Activated effector memory CD4-positive, alpha-beta T cell treated with anti-CD3 and anti-CD28 coated beads, Interleukin-2, amount 50 U/mL, for 16 hours (primary cell): ENCODE data around the gene EIF4B.

Experiments used
- DNase-seq: peaks from one replicate; pipeline ENCODE4 v3.0.0-alpha.2; 2020

The EIF4B gene

DNA sequence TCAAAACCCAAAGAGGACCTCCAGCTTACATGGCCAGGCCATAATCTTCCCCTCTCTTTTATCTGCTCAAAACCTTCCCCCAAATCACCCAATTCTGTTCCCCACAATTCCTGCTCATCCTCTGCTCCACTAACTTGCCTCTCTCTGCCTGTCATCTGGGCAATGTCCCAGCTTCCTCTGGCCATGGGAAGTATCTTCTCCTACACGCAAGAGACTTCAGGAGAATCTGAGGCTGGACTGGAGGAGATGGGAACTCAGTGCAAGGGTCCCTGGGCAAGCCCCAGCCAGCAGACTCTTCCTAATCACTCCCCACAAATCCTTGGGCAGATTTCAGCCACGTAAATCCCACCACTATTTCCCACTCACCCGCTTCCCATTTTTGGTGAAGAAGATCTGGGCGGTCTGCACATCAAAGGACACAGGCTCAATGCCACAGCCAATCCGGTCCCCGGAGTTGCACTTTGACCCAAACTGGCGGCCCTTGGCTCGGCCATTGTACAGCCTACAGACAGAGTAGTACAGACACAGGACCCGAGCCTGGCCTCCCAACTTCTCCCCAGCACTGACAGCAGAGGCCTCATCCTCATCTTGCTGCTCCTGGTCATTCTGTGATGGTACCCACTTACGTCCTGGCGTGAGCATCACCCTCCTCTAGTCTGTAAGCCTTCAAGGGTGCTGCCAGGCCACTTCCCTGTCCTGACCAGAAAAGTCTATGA lies 68.2 kb downstream of the EIF4B start:
- peak; percentile 45 for DNase-seq

DNA sequence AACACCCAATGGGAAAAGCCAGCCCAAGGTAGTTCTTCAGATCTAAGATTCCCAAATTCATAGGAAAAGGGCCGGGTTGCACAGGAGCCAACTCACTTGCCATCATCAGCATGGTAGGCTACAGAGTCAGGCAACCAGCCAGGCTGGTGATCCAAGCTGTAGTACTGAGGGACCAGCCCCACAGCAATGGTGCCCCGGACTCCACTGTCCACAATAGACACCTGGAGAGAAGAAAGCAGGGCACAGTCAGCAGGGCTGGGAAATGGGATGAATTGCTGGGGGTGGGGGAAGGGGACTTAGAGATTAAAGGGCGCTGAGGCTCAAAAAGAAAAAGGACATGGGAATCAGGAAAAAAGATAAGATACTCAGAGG lies 68.7 kb downstream of the EIF4B start:
- peak; percentile 30 for DNase-seq

DNA sequence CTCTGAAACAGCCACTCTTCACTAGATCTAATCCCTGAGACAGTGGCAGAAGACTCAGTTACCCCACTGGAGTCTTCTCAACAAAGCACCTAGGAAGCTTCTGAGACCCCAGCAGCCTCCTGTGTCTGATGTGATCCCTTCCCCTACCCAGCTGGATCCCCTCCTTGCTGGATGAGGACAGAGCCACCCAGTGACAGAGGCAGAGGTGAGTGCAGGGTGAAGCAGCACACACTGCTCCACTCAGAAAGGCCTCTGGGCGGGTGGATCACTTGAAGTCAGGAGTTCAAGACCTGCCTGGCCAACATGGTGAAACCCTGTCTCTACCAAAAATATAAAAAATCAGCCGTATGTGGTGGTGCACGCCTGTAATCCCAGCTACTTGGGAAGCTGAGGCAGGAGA lies 70.2 kb downstream of the EIF4B start:
- DNase-seq: peak; percentile 25

DNA sequence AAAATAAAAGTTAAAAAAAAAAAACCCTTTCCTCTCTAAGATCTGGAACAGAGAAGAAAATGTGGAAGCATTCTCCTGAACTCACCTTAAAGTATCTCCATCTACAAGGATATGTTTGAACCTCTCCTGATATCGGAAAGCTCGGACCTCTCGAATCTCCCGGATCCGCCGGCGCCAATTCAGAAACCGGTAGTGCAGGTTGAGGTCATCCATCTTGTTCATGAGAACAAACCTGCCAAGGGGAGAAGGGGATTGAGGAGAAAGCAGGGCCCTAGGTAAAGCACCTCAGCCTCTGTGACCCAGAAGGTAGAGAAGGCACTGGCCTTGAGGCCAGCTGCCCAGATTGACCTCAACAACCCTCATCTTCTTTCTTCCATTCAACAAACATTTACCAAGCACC lies 70.8 kb downstream of the EIF4B start:
- no peak for DNase-seq

DNA sequence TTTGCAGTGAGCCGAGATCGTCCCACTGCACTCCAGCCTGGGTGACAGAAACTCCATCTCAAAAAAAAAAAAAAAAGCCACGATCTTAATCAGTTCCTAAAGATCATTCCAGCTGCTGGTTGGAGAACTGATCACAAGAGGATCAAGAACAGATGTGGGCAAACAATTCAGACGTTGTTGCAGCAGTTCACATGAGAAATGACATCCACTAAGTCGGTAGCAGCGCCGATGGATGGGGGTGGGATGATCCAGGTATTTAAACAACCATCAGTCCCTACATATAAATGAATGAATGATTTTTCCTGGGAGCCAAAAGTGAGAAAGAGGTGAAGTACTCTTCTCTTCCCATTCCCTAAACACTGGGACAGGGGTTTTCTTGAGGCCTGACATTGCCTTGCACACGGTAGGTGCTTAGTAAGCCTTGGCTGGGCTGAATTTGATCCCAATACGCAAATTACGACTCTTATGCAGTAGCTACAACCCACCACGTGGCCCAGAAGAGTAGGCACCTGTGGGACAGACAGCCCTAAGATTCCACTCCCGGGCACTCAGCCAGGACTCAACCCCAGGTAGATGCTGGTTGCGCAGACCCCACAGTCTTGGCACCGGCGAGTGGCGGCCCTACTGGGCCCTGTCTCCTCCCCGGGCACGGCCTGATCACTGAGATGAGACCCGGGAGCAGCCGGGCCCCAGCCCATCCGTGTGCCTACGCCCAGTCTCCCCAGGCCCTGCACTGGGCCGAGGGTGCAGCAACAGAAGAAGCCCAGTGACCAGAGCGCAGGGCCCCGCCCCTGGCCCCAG lies 72.4 kb downstream of the EIF4B start:
- DNase-seq: no peak

DNA sequence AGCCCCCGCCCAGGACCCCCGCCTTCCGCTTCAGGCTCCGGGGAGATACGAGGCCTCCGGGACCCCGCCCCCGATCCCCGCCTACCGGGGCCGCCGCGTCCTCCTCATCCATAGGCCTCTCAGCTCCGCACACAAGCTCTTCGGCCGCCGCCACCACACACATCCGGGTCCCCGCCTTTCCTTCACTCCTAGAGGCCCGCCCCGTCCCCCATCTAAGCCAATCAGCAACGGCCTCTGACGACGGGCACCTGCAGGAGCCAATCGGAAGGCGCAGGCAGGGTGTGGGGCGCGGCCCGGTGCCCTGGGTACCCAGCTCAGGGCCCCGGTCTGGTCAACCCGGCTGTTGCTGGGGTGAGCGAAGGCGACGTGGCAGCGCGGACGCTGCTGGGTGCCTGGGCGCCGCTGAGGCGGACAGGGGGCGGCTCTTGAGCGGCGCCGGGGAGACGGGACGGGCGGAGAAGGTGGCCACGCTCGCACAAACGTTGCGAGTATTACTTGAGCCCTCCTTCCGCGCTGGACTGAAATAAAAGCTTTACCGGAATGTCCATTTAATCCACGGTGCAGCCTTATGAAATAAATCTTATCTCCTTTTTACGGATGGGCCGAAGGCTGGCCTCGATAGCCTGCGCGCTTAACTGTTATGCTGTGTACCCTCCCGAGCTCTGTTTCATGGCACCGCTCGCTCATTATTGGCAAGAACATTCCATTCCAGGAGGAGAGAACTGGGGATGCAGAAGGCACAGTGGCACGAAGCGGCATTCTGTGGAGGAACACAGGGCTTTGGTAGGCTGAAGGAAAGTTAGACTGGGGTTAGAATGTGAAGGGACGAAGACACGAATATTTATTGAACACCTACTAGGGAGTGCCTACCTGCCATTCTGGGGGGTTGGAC lies 73.2 kb downstream of the EIF4B start, which contains the start of gene SPRYD3:
TSS of gene SPRYD3 (minus strand) at position 165 of the 892 bp plus-strand sequence. CDS start at position 108, 57 bp downstream.
- peak; percentile 98 for DNase-seq

DNA sequence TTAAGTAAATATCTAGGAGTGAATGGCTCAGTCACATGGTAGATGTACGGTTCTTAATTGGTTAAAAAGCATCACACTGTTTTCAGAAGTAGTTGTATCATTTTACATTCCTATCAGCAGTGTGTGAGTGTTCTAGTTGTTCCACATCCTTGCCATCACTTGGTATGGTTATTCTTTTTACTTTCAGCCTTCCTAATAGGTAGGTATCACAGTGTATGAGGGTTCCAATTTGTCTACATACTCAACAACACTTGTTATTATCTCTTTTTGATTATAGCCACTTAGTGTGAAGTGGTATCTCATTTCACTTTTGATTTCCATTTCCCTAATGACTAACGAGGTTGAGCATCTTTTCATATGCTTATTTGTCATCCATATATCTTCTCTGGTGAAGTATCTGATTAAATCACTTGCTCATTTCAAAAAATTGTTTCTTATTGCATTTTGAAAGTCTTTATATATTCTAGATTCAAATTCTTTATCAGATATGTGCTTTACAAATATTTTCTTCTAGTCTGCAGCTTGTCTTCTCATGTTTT lies 76.5 kb downstream of the EIF4B start:
- no peak for DNase-seq

DNA sequence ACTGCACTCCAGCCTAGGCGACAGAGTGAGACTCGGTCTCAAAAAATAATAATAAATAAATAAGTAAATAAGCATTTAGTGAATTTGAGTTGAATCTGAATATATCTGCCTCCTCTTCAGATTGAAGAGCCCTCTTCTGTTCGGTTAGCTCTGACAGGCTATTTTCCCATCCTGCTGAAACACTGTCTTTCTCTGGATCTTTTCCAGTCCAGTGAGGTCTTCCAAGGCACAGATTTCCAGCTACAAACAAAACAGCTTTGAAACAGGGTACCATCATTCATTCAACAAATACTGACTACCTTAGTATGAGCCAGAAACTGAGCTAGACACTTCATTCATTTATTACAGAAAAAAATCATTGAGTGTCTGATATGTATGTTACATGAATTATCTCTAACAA lies 80.1 kb downstream of the EIF4B start:
- DNase-seq: no peak

DNA sequence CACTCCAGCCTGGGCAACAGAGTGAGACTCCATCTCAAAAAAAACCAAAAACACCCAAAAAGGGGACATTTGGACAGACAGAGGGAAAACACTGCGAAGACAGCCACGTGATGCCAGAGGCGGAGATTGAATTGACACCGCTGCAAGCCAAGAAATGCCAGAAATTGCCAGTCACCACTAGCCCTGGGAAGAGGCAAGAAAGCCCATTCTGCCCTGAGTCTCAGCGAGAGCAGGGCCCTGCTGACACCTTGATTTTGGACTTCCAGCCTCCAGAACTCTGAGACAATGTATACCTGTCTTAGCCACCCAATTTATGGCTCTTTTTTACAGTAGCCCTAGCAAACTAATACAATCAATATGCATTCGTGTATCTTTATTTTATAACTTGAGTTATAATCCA lies 83.8 kb downstream of the EIF4B start:
- no peak for DNase-seq

DNA sequence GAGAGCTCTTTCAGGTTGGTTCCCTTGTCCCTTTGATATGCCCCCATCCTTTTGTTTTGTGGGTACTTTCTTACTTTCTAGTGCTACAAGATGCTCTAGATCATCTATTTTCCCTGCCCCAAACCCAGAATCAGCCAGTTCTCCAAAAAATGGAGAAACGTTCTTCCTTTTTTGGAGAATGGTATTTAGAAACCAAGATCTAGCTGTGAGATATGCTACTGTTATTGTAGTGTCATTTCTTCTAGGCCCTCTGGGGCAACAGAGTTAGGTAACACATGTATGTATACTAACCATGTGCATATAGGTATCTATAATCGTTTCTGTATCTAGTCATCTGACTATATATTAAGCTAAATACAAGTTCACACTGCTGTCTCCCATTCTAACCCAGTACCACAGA lies 84.3 kb downstream of the EIF4B start:
- DNase-seq: no peak

DNA sequence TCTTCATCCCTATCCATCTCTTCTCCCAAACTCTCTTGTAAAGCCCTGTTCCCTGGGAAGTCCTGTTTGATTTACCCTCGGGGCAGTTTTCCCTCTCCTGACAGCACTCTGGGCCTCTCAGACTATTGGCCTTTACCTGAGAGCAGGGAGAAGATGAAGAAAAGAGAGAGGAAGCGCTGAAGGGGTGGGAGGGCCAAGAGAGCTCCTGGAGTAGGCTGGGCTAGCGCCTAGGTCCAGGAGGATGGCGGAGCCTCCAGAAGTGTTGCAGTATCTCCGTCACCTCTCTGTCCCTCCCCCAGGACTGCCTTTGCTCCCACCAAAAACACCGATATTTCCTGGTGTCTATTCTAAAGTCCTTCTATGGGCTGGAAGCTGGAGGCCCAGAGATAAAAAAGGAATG lies 85.5 kb downstream of the EIF4B start:
- DNase-seq: no peak
